HCT116 (cell line): Measurements from ENCODE around the gene PCK2. TPM values are rescaled to one million over a fixed set of nuclear protein-coding genes. Genes with fewer than 3 reads are reported as not detected.

ENCODE experiments used
- ATAC-seq: fragments of 200-7000 bp; cut with Tn5 transposase; 2 replicates; pipeline ENCODE4 v1.9.1; 2020; ENCODE audit warnings: mild to moderate bottlenecking, moderate library complexity
- BruUV-seq: library from RNA; stranded (reverse); fragments of 400-500 nt; replicated peaks from 2 replicates; lab custom pipeline; 2021; lab: Mats Ljungman, UMichigan
- CTCF ChIA-PET: fragments of 300-600 bp; sonication (Branson Sonifier 250); formaldehyde crosslinking; loops from one replicate; lab custom pipeline; 2021; ENCODE audit warnings: antibody characterized with exemption; lab: Charles Lee
- POLR2A ChIA-PET: fragments of 300-600, 350-600 bp; sonication (Branson Sonifier 250); formaldehyde crosslinking; loops from one replicate; lab custom pipeline; 2021; ENCODE audit warnings: antibody characterized with exemption; lab: Charles Lee
- RAD21 ChIA-PET, 2 experiments: fragments of 300-600 bp; sonication (Branson Sonifier 250); formaldehyde crosslinking; loops; one replicate each; lab custom pipeline; 2023; ENCODE audit warnings: low total read pairs in 2 of 2; ENCODE audit not compliant: uncharacterized antibody in 2 of 2, unreplicated experiment in 2 of 2, low non-redundant PET in 1 of 2; lab: Charles Lee
- DNase-seq: peaks from one replicate; pipeline ENCODE4 v3.0.0-alpha.2; 2010; ENCODE audit warnings: low read depth, low spot score
- H2AFZ ChIP-seq: fragments of 200-600 bp; shearing (Covaris generic), sonication (generic); 2 replicates; pipeline ENCODE4 v1.6.1; 2017; ENCODE audit warnings: low read depth, mixed run types, mixed read lengths, antibody characterized with exemption, low read length; ENCODE audit not compliant: poor library complexity, severe bottlenecking
- H3K27ac ChIP-seq: 2 replicates; pipeline ENCODE4 v1.5.1; 2012; ENCODE audit warnings: low read depth, low read length
- H3K27me3 ChIP-seq: fragments of 200-600 bp; sonication (generic); 2 replicates; pipeline ENCODE4 v1.6.1; 2016; ENCODE audit warnings: mixed run types, low read length, mixed read lengths; ENCODE audit not compliant: insufficient read depth
- H3K36me3 ChIP-seq, 2 experiments: fragments of 200-500 bp in 1 of 2; fragments of 200-600 bp in 1 of 2; sonication (Bioruptor generic) in 1 of 2; sonication (generic) in 1 of 2; 2 replicates each; pipeline versions ENCODE4 v1.5.1 to v1.6.1; 2014 to 2016; ENCODE audit warnings: low read length in 2 of 2, inconsistent platforms in 1 of 2, mixed read lengths in 1 of 2, mixed run types in 1 of 2; ENCODE audit not compliant: insufficient read depth in 2 of 2, control insufficient read depth in 1 of 2
- H3K4me1 ChIP-seq, 2 experiments: fragments of 200-600 bp in 1 of 2; sonication (generic) in 1 of 2; 2 replicates each; pipeline versions ENCODE4 v1.5.1 to v1.6.1; 2012 to 2017; ENCODE audit warnings: low read length in 2 of 2, inconsistent platforms in 1 of 2, mild to moderate bottlenecking in 1 of 2, mixed read lengths in 1 of 2, mixed run types in 1 of 2, moderate library complexity in 1 of 2; ENCODE audit not compliant: insufficient read depth in 2 of 2, control insufficient read depth in 1 of 2
- H3K4me2 ChIP-seq: fragments of 200-600 bp; sonication (generic); 2 replicates; pipeline ENCODE4 v1.6.1; 2017; ENCODE audit warnings: mixed run types, low read length, mixed read lengths
- H3K4me3 ChIP-seq, 2 experiments: fragments of 200-600 bp in 1 of 2; sonication (generic) in 1 of 2; replicated peaks in 1 of 2; 2 replicates each; pipeline ENCODE4 v1.5.1; 2011 to 2016; ENCODE audit warnings: low read length in 2 of 2, control low read depth in 1 of 2, low read depth in 1 of 2, mild to moderate bottlenecking in 1 of 2, mixed read lengths in 1 of 2, mixed run types in 1 of 2
- H3K79me2 ChIP-seq: fragments of 200-600 bp; sonication (generic); 2 replicates; pipeline ENCODE4 v1.6.1; 2017; ENCODE audit warnings: mild to moderate bottlenecking, mixed run types, low read length, moderate library complexity, mixed read lengths; ENCODE audit not compliant: insufficient read depth
- H3K9ac ChIP-seq: fragments of 200-600 bp; sonication (generic); 2 replicates; pipeline ENCODE4 v1.6.1; 2016; ENCODE audit warnings: low read length, mixed read lengths
- H3K9me2 ChIP-seq: fragments of 200-600 bp; sonication (generic), shearing (Covaris generic); 2 replicates; pipeline ENCODE4 v1.6.1; 2017; ENCODE audit warnings: mixed run types, mild to moderate bottlenecking, moderate library complexity; ENCODE audit not compliant: insufficient read depth
- H3K9me3 ChIP-seq, 2 experiments: fragments of 200-500 bp in 1 of 2; fragments of 200-600 bp in 1 of 2; sonication (Bioruptor generic) in 1 of 2; sonication (generic) in 1 of 2; 2 replicates each; pipeline ENCODE4 v1.6.1; 2014 to 2017; ENCODE audit warnings: low read length in 2 of 2, mixed read lengths in 2 of 2, inconsistent platforms in 1 of 2, low read depth in 1 of 2, mild to moderate bottlenecking in 1 of 2, mixed run types in 1 of 2, moderate library complexity in 1 of 2; ENCODE audit not compliant: control insufficient read depth in 1 of 2, insufficient read depth in 1 of 2
- H4K20me1 ChIP-seq: fragments of 200-600 bp; sonication (generic), shearing (Covaris generic); 2 replicates; pipeline ENCODE4 v1.6.1; 2017; ENCODE audit warnings: mixed run types, mild to moderate bottlenecking, moderate library complexity; ENCODE audit not compliant: insufficient read depth
- ATF3 ChIP-seq: IDR thresholded peaks from 2 replicates; pipeline ENCODE4 v1.6.1; 2012
- EZH2phosphoT487 ChIP-seq: fragments of 200-600 bp; IDR thresholded peaks from 2 replicates; pipeline ENCODE4 v1.6.1; 2018; ENCODE audit warnings: antibody characterized with exemption, borderline replicate concordance
- MAX ChIP-seq: IDR thresholded peaks from 2 replicates; pipeline ENCODE4 v1.6.1; 2012
- SP1 ChIP-seq: IDR thresholded peaks from 2 replicates; pipeline ENCODE4 v1.6.1; 2012; ENCODE audit warnings: low read depth
- intact Hi-C: fragments of 100-400 bp; cut with micrococcal nuclease; formaldehyde crosslinking; loops from 2 replicates; pipeline ENCODE4 v1.10.0; 2022
- microRNA-seq: library from miRNA; unstranded; fragments of <30 nt; microRNA quantifications from one replicate; pipeline ENCODE4, GENCODE V29; 2016; ENCODE audit warnings: borderline number of aligned reads
- total RNA-seq: library from RNA; stranded (reverse); gene quantifications from one replicate; pipeline ENCODE4 v1.2.1, GENCODE V29; 2021; ENCODE audit not compliant: unreplicated experiment

PCK2 gene
- total RNA-seq, 1 experiment from 2014 or later = 94.1 TPM

- ChIA-PET RAD21 (no interaction called here), CTCF (no interaction called here), POLR2A (interaction anchor here (1.8 kb wide), 1 partner anchor 10 kb away, joined by 4 read pairs; the partner anchor contains the start of gene EMC9)
- no peak overlapping the region for H3K9ac ChIP-seq
- peaks cover 5 to 7% of the 10 kb centered on the region in 2 experiments for H3K4me1 ChIP-seq
- no peak overlapping the region for H3K4me3 ChIP-seq
- ATAC-seq = no peak
- H3K4me2 ChIP-seq = no peak overlapping the region
- no TSS peak for BruUV-seq
- H3K36me3 ChIP-seq = peaks cover 39 to 48% of the 10 kb centered on the region in 2 experiments
- no peaks in the 10 kb centered on the region for H3K9me2 ChIP-seq
- DNase-seq = no peak
- peaks cover 36% of the 10 kb centered on the region for H3K79me2 ChIP-seq
- H4K20me1 ChIP-seq = no peaks in the 10 kb centered on the region
- intact Hi-C loops = no loop called here
- H3K9me3 ChIP-seq = no peaks in the 10 kb centered on the region
- H2AFZ ChIP-seq = no peak overlapping the region
- no peaks in the 10 kb centered on the region for H3K27me3 ChIP-seq
- H3K27ac ChIP-seq = no peak overlapping the region
- TF ChIP-seq MAX (no peak), ATF3 (no peak), SP1 (no peak), EZH2phosphoT487 (no peak)
Observed at GRCh38 chr14:24151404-24152080, 57.4 kb downstream of the PCK2 start.

Small RNA genes lying within 50 kb of the gene (microRNA-seq; reads per million reads assigned to microRNA genes)
- not detected for gene MIR7703

Other genes starting within 250 kb of the PCK2 start
- 21.8 TPM for gene DHRS4, start 140.5 kb upstream of the PCK2 start, total RNA-seq
- gene DHRS4L2, start 105.4 kb upstream of the PCK2 start, total RNA-seq = 18.6 TPM
- 0.71 TPM for gene CARMIL3, start 42.3 kb upstream of the PCK2 start, total RNA-seq
- not detected for gene CPNE6, start 22.7 kb upstream of the PCK2 start, total RNA-seq
- gene DCAF11, start 20.5 kb downstream of the PCK2 start, total RNA-seq = 47.5 TPM
- 0.66 TPM for gene NRL, start 20.6 kb downstream of the PCK2 start, total RNA-seq
- 0.81 TPM for gene FITM1, start 36.3 kb downstream of the PCK2 start, total RNA-seq
- 174 TPM for gene PSME1, start 41.9 kb downstream of the PCK2 start, total RNA-seq
- 42.0 TPM for gene EMC9, start 47.3 kb downstream of the PCK2 start, total RNA-seq
- gene PSME2, start 52.3 kb downstream of the PCK2 start, total RNA-seq = 160 TPM
- gene RNF31, start 53.2 kb downstream of the PCK2 start, total RNA-seq = 78.0 TPM
- 21.7 TPM for gene IRF9, start 67.0 kb downstream of the PCK2 start, total RNA-seq
- 7.6 TPM for gene REC8, start 77.8 kb downstream of the PCK2 start, total RNA-seq
- 102 TPM for gene IPO4, start 94.5 kb downstream of the PCK2 start, total RNA-seq
- 35.2 TPM for gene TM9SF1, start 101.1 kb downstream of the PCK2 start, total RNA-seq
- 0.32 TPM for gene TSSK4, start 111.4 kb downstream of the PCK2 start, total RNA-seq
- 34.6 TPM for gene CHMP4A, start 119.2 kb downstream of the PCK2 start, total RNA-seq
- 15.9 TPM for gene MDP1, start 121.8 kb downstream of the PCK2 start, total RNA-seq
- gene NEDD8, start 138.1 kb downstream of the PCK2 start, total RNA-seq = 178 TPM
- 66.9 TPM for gene GMPR2, start 138.6 kb downstream of the PCK2 start, total RNA-seq
- 38.4 TPM for gene TINF2, start 148.3 kb downstream of the PCK2 start, total RNA-seq
- 5.6 TPM for gene TGM1, start 168.9 kb downstream of the PCK2 start, total RNA-seq
- 40.8 TPM for gene RABGGTA, start 177.3 kb downstream of the PCK2 start, total RNA-seq
- 34.7 TPM for gene DHRS1, start 205.5 kb downstream of the PCK2 start, total RNA-seq
- 39.4 TPM for gene NOP9, start 205.5 kb downstream of the PCK2 start, total RNA-seq
- 0.22 TPM for gene CIDEB, start 213.7 kb downstream of the PCK2 start, total RNA-seq
- 15.4 TPM for gene LTB4R2, start 215.8 kb downstream of the PCK2 start, total RNA-seq
- gene LTB4R, start 217.2 kb downstream of the PCK2 start, total RNA-seq = 14.8 TPM
- gene ADCY4, start 240.8 kb downstream of the PCK2 start, total RNA-seq = 0.86 TPM
- not detected for gene RIPK3, start 245.7 kb downstream of the PCK2 start, total RNA-seq